Measurements from ENCODE around the gene JMY.
"Not testable (repeated sequence)": the region's sequence is repeated elsewhere in the genome, so short reads cannot be mapped to it uniquely, and the experiment has no call there.

The JMY gene

DNA sequence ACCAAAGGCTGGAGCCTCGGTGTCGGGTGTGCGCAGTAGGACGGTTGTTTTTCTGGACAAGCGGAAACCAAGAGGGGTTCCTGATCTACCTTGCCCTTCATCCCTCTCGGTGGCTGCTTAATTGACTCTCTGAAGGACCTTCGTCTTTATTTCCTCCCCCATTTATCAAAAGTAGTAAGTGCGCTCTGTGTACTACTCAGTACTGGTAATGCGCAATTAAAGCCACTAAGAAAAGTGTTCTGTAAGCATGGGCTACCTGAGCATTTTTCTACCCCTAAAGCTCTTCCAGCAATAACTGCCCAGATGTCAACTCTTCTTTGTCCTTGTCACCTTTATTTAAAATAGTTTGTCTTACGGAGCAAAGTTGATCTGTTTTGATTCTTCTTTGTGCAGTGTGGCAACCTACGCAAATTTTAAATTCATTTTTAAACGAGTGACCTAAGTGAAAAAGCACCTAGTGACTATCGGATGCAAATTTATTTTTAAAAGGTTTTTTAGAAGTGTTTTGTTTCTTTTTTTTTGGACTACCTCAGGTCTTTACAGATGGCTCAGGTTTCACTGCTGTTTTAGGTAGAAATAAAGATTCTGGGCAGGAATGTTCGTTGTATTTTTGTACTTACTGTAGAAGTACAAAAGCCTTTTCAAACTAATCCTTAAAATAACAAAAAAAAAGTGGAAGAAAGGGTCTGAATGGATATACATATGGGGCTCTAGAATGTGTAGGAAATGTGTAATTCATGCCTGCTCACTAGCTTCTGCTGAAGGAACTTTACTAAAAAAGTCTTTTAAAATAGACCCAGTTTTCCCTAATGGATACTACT is 2.0 kb downstream of the JMY start:
- peak in 1 of 2 donors; percentile 8 for DNase-seq

DNA sequence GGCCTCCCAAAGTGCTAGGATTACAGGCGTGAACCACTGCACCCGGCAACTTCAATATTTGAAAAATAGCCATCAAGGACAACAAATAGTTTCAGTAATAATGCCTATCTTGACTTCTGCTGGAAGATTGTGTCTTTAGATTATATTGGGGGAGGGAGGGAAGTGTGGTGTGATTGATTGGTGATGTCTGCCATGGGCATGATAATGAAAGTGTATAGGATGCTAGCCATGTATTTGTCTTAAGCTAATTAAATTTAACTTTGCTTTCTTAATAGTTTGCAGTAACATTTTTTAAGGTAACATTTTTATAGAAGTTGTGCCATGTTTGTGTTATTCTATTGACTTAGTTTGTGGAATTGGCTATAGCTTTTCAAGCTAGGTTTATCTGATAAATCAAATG is 4.6 kb downstream of the JMY start:
- no peak for DNase-seq

GRCh38 chr5:79241535-79241979 is 5.6 kb downstream of the JMY start:
- no peak for DNase-seq

DNA sequence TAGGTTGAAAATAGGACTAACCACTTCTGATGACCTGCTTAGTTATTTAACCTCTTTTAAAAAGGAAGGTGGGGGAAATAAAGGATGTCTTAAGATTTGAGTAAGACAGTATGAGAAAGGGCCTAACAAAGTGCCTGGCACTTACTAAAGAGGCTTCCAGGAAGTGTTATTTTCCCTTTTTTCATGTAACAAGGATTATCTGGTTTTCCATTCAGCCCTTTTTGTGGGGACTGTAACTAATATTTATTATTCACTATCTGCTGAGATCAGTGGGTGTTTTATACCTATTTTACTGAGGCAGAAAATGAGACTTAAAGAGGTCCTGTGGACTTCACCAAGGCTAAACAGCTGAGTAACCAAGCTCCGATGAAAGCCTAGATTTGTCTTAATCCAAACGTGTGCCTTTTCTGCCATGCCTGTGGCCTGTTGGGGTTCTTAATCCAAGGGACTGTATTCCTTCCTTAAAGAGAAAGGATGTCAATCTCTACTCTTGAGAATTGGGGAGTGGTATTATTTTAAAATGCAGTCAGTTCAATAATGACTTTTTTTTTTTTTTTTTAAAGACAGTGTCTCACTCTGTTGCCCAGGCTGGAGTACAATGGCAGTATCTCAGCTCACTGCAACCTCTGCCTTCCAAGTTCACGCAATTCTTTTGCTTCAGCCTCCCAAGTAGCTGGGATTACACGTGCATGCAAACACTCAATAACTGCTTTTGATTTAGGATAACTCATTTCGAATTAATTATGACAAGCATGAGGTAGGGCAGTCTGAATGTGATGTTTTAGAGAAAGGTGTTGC is 6.5 kb downstream of the JMY start:
- DNase-seq, result no peak

GRCh38 chr5:79243224-79243623 is 7.3 kb downstream of the JMY start:
- DNase-seq, result no peak

- not testable (repeated sequence) for DNase-seq
Observed at GRCh38 chr5:79254067-79254466, 18.1 kb downstream of the JMY start.

DNA sequence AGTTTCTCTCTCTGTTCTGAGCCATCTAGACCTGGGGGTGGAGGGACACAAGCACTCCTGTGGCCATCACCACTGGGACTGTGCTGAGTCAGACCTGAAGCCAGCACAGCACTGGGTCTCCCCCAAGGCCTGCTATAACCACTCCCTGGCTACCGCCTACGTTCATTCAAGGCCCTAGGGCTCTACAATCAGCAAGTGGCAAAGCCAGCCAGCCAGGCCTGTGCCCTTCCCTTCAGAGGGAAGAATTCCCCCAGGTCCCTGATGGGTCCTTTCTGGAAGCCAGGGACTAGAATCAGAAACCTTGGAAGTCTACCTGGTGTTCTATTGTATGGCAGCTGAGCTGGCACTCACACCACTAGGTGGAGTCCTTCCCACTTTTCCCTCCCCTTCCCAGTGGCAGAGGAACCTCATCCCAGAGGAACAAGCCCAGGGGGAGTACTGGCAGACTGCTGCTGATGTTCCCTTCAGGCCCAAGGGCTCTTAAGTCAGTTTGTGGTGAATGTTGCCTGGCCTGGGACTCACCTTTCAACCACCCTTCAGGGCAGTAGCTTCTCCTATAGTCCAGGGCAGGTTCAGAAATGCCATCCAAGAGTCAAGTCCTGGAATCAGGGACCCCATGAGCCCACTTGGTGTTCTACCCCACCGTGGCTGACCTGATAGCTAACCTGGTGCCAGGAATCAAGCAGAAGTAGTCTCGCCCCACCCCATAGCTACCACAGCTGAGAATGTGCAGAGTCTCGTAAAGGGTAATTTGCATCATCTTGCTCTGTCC is 20.0 kb downstream of the JMY start:
- no peak for DNase-seq

- no peak for DNase-seq
Observed at GRCh38 chr5:79256563-79256962, 20.6 kb downstream of the JMY start.

DNA sequence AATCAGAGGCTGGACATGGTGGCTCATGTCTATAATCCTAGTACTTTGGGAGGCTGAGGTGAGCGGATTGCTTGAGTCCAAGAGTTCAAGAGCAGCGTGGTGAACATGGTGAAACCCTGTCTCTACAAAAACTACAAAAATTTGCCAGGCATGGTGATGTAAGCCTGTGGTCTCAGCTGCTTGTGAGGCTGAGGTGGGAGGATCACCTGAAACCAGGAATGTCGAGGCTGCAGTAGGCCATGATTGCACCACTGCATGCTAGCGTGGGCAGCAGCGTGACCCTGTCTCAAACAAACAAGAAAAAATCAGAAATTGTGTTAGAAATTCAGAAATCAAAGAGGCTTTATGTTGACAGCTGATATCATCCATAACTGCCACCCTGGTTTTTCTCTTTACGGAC is 21.4 kb downstream of the JMY start:
- no peak for DNase-seq

DNA sequence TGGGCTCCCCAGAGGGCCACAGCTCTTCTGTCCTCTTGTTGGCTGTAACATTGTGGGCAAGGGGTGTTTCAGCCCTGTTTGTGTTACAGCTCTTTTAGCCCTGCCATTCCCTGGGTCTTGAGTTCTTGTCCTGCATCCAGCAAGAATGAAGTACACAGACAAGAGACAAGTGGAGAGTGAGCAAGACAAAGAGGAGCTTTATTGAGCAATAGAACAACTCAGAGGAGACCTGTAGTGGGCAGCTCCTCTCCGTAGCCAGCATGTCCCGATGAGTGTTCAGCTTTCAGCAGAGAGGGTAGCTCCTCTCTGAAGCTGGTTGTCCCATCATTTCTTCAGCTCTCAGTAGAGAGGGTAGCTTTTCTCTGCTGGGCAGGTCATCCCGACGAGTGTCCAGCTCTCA is 22.9 kb downstream of the JMY start:
- no peak for DNase-seq

- no peak for DNase-seq
Observed at GRCh38 chr5:79259383-79259782, 23.5 kb downstream of the JMY start.

DNA sequence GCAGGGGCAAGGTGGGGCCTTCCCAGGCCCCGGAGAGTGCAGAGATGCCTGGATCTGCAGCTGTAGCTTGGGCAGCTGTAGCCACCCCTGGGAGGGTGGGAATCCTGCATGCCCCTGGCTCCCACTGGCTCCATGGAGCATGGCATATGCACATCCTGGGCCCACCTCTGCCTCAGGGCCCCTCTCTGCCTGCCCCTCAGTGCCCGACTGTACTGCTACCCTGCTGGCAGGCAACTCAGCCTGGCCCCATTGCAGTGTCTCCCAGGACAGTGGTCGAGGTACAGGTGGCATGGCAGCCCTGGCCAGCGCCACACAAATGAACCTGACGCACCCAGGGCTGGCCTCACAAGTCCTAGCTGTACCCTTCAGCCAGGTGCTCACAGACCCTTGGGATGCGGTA is 23.9 kb downstream of the JMY start:
- no peak for DNase-seq

- no peak for DNase-seq
Observed at GRCh38 chr5:79261897-79262296, 26.0 kb downstream of the JMY start.

DNA sequence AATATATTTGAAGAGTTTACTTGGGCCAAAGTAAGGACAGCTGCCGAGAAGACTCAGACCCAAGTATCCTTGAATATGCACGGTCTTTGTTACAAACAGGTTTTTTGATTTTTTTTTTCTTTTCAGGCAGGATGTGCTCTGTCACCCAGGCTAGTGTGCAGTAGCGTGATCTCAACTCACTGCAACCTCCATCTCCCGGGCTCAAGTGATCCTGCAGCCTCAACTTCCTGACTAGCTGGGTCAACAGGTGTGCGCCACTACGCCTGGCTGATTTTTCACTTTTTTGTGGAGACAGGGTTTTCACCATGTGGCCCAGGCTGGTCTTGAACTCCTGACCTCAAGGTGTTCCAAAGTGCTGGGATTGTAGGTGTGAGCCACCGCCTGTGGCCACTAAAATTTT is 27.4 kb downstream of the JMY start:
- no peak for DNase-seq

DNA sequence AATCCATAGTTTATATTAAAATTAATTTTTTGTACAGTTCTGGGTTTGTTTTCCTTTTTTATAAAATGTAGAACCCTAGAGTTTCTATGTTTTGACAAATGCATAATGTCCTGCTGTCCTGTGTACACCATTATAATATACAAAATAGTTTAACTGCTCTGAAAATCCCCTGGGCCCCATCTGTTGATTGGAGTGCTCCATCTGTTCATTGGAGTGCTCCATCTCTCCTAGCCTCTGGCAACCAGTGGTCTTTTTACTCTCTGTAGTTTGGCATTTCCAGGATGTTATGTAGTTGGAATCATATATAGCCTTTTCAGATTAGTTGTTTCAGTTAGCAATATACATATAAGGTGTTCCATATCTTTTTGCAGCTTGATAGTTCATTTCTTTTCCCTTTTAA is 31.2 kb downstream of the JMY start:
- DNase-seq, result no peak

DNA sequence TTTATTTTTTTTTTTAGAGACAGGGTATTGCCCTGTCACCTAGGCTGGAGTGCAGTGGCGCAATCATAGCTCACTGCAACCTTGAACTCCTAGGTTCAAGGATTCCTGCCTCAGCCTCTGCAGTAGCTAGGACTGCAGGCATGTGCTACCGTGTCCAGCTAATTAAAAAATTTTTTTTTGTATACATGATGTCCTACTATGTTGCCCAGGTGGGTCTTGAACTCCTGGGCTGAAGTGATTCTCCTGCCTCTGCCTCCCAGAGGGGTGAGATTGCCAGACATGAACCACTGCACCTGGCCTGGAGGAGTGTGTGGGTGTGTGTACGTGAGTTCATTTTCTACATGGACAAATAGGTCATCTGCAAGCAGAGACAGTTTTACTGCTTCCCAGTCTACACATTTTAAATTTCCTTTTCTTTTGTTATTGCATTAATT is 33.8 kb downstream of the JMY start:
- no peak for DNase-seq

GRCh38 chr5:79273341-79273740 is 37.4 kb downstream of the JMY start:
- no peak for DNase-seq

DNA sequence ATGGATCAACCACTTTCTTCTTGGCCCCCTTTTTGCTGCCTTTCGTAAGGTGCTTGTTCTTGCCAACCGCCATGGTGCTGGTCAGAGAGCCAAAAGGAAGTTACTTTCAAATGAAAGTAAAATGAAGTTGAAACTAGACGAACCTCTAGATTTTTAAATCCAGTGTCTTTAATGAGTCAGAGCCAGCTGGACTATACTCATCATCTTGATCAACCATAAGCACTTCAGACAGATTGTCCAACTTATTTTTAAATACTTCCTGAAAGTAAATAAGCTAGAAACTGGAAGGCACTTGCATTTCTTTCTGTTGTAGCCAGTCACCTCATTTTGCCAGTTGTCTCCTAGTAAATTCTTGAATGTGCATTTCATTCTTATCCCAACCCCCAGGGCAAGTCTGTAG is 48.9 kb downstream of the JMY start:
- no peak for DNase-seq

GRCh38 chr5:79285285-79285684 is 49.4 kb downstream of the JMY start:
- no peak for DNase-seq

DNA sequence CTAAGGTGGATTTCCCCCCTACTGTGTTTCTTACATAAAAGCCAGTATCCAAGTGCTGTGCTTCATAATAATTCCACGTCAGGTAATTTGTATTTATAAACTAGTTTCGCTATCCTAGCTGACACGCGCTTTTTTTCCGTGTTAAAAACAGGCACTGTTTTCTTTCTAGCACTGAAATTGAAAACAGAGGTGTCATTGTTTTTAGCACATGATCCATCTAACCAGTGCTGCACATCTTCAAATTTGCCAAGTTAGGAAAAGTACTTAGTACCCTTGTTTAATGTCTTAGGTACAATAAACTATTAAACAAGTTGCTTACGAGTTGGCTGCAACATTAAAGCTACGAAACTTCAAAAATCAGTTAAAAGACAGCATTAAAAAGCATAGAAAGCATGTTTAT is 49.9 kb downstream of the JMY start:
- DNase-seq, result no peak

DNA sequence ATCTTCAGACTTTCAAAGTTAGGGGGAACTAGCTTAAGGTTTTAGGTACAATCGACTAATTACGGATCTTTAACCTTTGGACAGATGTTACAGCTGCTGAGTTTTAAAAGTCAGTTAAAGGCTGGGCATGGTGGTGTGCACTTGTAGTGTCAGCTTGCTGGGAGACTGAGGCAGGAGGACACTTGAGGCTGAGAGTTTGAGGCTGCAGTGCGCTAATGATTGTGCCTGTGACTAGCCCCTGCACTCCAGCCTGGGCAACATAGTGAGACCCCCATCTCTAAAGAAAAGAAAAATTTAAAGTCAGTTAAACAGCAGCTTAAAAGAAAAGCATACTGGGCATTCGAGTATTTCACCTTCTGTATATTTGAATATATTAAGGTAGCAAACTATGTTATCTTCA is 51.4 kb downstream of the JMY start:
- no peak for DNase-seq

DNA sequence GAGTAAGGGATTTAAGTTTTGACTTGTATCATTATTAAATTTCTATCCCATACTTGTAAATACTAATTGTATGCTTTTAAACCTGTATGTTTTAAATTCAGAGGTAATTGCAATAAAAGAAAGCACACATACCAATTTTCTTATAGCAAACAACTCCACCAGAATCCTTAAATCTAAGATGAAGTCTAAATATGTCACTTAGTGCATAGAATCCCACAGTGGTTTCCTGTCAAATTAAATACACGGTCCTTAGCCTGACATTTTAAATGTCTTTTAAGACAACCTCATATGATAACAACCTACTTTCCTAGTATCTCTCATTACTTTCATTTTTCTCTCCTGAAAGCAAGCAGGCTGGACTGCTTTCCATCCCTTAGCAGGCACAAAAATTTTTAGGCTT is 52.0 kb downstream of the JMY start:
- no peak for DNase-seq

DNA sequence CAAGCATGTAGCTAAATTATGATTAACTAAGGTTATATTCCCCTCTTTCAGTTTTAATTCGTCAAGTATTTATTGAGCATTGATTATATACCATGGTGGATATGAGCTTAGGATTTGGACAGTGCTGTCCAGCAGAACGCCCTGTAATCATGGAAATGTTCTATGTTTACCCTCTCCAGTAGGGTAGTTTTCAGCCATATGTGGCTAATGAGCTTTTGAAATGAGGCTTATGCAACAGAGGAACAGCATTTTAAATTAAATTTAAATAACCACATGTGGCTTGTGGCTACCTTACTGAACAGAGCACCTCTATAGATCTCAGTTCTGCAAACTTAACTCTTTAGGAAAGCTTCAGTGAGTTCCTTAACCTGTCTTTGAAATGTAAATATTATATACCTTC is 59.1 kb downstream of the JMY start:
- DNase-seq, result no peak

DNA sequence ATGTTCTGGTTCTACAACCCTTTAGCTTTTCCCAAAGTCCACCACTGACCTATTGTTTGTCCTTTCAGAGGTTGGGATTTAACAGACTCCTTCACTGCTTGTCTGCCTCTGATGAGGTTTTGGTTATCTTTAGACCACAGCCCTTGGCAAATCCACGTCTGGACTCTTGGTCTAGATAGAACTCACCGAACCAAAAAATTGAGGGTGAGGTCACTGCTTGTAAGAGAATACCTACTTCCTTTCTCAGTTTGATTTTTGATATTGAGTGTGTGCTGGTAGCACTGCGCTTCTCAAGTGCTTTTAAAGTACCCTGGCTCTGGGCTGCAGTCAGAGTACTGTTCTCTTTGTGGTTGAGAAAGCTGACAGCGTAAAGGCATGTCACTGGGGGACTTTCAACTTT is 61.7 kb downstream of the JMY start:
- DNase-seq, result no peak

Data from CD4-positive, alpha-beta T cell treated with Interleukin-1 beta for 1 hour (primary cell).